Measurements from ENCODE around the gene NHLRC4. TPM values are rescaled to one million over a fixed set of nuclear protein-coding genes. Genes with fewer than 3 reads are reported as not detected.
"Not testable (repeated sequence)": the region's sequence is repeated elsewhere in the genome, so short reads cannot be mapped to it uniquely, and the experiment has no call there.

The NHLRC4 gene
- total RNA-seq, 2 experiments from 2014 or later: 0.45 to 0.55 TPM

DNA sequence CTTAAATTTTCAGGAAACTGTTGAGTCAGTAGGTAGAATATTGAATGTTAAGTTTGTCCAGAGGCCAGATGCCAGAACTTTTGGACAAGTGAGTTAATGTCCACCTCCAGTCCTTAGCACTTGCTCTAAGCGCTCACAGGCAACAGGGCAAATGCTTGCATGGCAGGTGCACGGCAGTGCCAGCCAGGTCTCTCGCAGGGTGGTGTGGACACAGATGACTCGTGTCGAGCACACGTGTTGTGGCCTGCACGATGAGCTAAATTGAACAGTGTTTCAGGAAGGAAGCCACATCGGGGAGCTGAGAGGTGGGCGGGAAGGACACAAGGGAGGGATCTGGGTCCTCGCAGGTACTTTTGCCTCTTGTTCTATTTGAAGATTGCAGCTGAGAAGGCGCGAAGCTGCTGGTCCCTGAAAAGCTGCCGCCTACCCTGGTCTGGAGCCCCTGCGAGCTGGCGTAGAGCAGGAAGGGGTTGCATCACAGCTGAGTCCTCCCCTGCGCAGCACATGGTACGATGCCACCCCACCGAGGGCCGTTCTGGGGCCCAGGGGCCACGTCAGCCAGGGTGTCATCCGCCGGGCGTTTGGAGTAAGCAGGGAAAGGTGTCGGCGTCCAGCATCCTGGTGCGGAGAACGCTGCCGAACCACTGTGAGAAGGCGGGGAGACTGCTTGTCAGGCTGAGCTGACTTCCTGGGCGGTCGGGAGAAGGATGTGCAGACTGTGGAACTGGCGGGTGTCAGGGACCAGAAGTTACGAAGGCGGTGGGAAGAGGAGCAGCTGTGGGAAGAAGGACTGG lies 29.3 kb downstream of the NHLRC4 start:
- Histone ChIP-seq H3K9me3 (ENCODE audit: control insufficient read depth in 1 of 2, insufficient read depth in 1 of 2, low read length in 2 of 2) (peaks cover 0 to 7% of the 10 kb centered on the region in 2 experiments), H3K36me3 (ENCODE audit: insufficient read depth, low read length) (peaks cover 7% of the 10 kb centered on the region), H3K27ac (ENCODE audit: low read depth in 1 of 2, low read length in 2 of 2) (no peak overlapping the region), H3K4me1 (ENCODE audit: insufficient read depth, low read length) (peaks cover 16% of the 10 kb centered on the region), H3K27me3 (ENCODE audit: control insufficient read depth in 1 of 2, insufficient read depth in 2 of 2, low read length in 2 of 2) (no peaks in the 10 kb centered on the region), H3K4me3 (ENCODE audit: low read length) (no peak overlapping the region)
- ChIA-PET POLR2A (no interaction called here), CTCF (no interaction called here)
- Mint-ChIP-seq H3K27ac (no peak overlapping the region), H3K36me3 (ENCODE audit: low read depth) (peaks cover 3% of the 10 kb centered on the region), H3K9me3 (no peaks in the 10 kb centered on the region), H3K27me3 (no peaks in the 10 kb centered on the region), H3K4me3 (no peak overlapping the region), H3K4me1 (ENCODE audit: low read depth) (peaks cover 8% of the 10 kb centered on the region)
- TF ChIP-seq, protein P1, sequence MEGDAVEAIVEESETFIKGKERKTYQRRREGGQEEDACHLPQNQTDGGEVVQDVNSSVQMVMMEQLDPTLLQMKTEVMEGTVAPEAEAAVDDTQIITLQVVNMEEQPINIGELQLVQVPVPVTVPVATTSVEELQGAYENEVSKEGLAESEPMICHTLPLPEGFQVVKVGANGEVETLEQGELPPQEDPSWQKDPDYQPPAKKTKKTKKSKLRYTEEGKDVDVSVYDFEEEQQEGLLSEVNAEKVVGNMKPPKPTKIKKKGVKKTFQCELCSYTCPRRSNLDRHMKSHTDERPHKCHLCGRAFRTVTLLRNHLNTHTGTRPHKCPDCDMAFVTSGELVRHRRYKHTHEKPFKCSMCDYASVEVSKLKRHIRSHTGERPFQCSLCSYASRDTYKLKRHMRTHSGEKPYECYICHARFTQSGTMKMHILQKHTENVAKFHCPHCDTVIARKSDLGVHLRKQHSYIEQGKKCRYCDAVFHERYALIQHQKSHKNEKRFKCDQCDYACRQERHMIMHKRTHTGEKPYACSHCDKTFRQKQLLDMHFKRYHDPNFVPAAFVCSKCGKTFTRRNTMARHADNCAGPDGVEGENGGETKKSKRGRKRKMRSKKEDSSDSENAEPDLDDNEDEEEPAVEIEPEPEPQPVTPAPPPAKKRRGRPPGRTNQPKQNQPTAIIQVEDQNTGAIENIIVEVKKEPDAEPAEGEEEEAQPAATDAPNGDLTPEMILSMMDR (IDR thresholded peaks at IDR 0.05): no peak
- intact Hi-C loops (cut with DNase I, micrococcal nuclease): no loop called here
- no peak for ATAC-seq (ENCODE audit: poor library complexity)
- no peak for DNase-seq

DNA sequence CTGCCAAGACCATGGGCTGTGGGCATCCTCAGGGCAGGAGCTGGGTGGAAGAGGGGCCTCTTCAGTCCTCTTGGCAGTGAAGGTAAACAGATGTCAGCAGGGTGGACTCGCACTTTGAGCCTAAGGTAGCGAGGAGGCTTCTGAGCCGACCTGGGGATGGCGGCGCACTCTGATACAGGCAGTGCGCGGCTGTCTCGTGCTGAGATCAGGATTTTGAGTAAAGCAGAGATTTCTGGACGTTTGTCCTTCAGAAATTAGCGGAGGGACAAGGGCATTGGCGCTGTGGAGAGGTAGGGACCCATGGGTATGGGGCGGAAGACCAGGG lies 29.9 kb downstream of the NHLRC4 start:
- no peak overlapping the region for H3K27ac Mint-ChIP-seq
- no peaks in the 10 kb centered on the region for H3K9me3 Mint-ChIP-seq
- ATAC-seq (ENCODE audit: poor library complexity) (no peak), DNase-seq (no peak)
- Histone ChIP-seq H3K27me3 (ENCODE audit: control insufficient read depth in 1 of 2, insufficient read depth in 2 of 2, low read length in 2 of 2) (no peaks in the 10 kb centered on the region), H3K9me3 (ENCODE audit: control insufficient read depth in 1 of 2, insufficient read depth in 1 of 2, low read length in 2 of 2) (peaks cover 0 to 7% of the 10 kb centered on the region in 2 experiments), H3K27ac (ENCODE audit: low read depth in 1 of 2, low read length in 2 of 2) (no peak overlapping the region), H3K4me1 (ENCODE audit: insufficient read depth, low read length) (peaks cover 12% of the 10 kb centered on the region), H3K36me3 (ENCODE audit: insufficient read depth, low read length) (peaks cover 7% of the 10 kb centered on the region), H3K4me3 (ENCODE audit: low read length) (no peak overlapping the region)
- peaks cover 3% of the 10 kb centered on the region for H3K36me3 Mint-ChIP-seq (ENCODE audit: low read depth)
- H3K4me1 Mint-ChIP-seq (ENCODE audit: low read depth): peaks cover 6% of the 10 kb centered on the region
- H3K4me3 Mint-ChIP-seq: no peak overlapping the region
- ChIA-PET POLR2A (no interaction called here), CTCF (no interaction called here)
- intact Hi-C loops (cut with DNase I, micrococcal nuclease): no loop called here
- no peaks in the 10 kb centered on the region for H3K27me3 Mint-ChIP-seq
- TF ChIP-seq, protein P1 (IDR thresholded peaks at IDR 0.05): no peak

DNA sequence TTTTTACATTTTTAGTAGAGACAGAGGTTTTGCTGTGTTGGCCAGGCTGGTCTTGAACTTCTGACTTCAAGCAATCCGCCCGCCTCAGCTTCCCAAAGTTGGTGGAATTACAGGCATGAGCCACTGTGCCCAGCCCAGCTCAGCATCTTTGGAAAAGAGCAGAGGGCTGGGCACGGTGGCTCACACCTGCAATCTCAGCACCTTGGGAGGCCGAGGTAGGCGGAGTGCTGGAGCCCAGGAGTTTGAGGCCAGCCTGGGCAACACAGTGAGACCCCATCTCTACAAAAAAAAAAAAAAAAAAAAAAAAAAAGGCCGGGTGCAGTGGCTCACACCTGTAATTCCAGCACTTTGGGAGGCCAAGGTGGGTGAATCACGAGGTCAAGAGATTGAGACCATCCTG lies 30.9 kb downstream of the NHLRC4 start:
- H3K36me3 ChIP-seq (ENCODE audit: insufficient read depth, low read length); intact Hi-C loops (cut with DNase I, micrococcal nuclease); H3K27ac Mint-ChIP-seq; H3K4me3 ChIP-seq (ENCODE audit: low read length); H3K4me1 ChIP-seq (ENCODE audit: insufficient read depth, low read length); H3K4me3 Mint-ChIP-seq; ATAC-seq (ENCODE audit: poor library complexity); DNase-seq; H3K27ac ChIP-seq (ENCODE audit: low read depth in 1 of 2, low read length in 2 of 2); H3K9me3 ChIP-seq (ENCODE audit: control insufficient read depth in 1 of 2, insufficient read depth in 1 of 2, low read length in 2 of 2); H3K27me3 Mint-ChIP-seq; CTCF ChIA-PET; H3K9me3 Mint-ChIP-seq; H3K4me1 Mint-ChIP-seq (ENCODE audit: low read depth); H3K27me3 ChIP-seq (ENCODE audit: control insufficient read depth in 1 of 2, insufficient read depth in 2 of 2, low read length in 2 of 2); H3K36me3 Mint-ChIP-seq (ENCODE audit: low read depth): not testable (repeated sequence)
- POLR2A ChIA-PET: interaction anchor here (1.1 kb wide), 1 partner anchor 9 kb away, joined by 3 read pairs; no protein-coding TSS in a partner anchor
